NCI-H2227 (cell line): ENCODE data around the gene RUVBL2.

ENCODE experiments used
- DNase-seq: peaks from one replicate; lab custom pipeline; 2025; ENCODE audit not compliant: unreplicated experiment; lab: John Stamatoyannopoulos, UW

The RUVBL2 gene

GRCh38 chr19:48963371-48964204 lies 30.1 kb upstream of the RUVBL2 start:
- no peak for DNase-seq

GRCh38 chr19:48964205-48965039 lies 29.3 kb upstream of the RUVBL2 start:
- DNase-seq: no peak

- DNase-seq: peak; percentile 93
Measured at GRCh38 chr19:48965040-48965805, 28.5 kb upstream of the RUVBL2 start, which contains the start of gene FTL. Gene FTL, plus strand, starts transcription at chr19:48965309. Its CDS starts 199 bp downstream, at chr19:48965508.

- peak; percentile 89 for DNase-seq
Measured at GRCh38 chr19:48965806-48966540, 27.7 kb upstream of the RUVBL2 start.

- no peak for DNase-seq
Measured at GRCh38 chr19:48966541-48967345, 26.9 kb upstream of the RUVBL2 start.

- DNase-seq: no peak
Measured at GRCh38 chr19:48967346-48968178, 26.1 kb upstream of the RUVBL2 start.

- no peak for DNase-seq
Measured at GRCh38 chr19:48968179-48968661, 25.5 kb upstream of the RUVBL2 start.

- no peak for DNase-seq
Measured at GRCh38 chr19:48968813-48969218, 24.9 kb upstream of the RUVBL2 start.

GRCh38 chr19:48969276-48970138 lies 24.2 kb upstream of the RUVBL2 start:
- DNase-seq: no peak

- DNase-seq: no peak
Measured at GRCh38 chr19:48970139-48970766, 23.4 kb upstream of the RUVBL2 start.

GRCh38 chr19:48970923-48971395 lies 22.7 kb upstream of the RUVBL2 start:
- no peak for DNase-seq

- DNase-seq: peak; percentile 49
Measured at GRCh38 chr19:48975947-48976847, 17.5 kb upstream of the RUVBL2 start.

GRCh38 chr19:48977061-48977460 lies 16.6 kb upstream of the RUVBL2 start:
- no peak for DNase-seq

- no peak for DNase-seq
Measured at GRCh38 chr19:48982280-48982679, 11.4 kb upstream of the RUVBL2 start.

GRCh38 chr19:48985711-48986110 lies 8.0 kb upstream of the RUVBL2 start:
- no peak for DNase-seq

- DNase-seq: no peak
Measured at GRCh38 chr19:48986211-48986610, 7.5 kb upstream of the RUVBL2 start.
